HG03460 (cell line): ENCODE data around the gene SMAD2.

Source experiments
- ATAC-seq: cut with Tn5 transposase; IDR thresholded peaks from one replicate; pipeline ENCODE4 v1.9.1; 2021; ENCODE audit not compliant: unreplicated experiment

Gene SMAD2

DNA sequence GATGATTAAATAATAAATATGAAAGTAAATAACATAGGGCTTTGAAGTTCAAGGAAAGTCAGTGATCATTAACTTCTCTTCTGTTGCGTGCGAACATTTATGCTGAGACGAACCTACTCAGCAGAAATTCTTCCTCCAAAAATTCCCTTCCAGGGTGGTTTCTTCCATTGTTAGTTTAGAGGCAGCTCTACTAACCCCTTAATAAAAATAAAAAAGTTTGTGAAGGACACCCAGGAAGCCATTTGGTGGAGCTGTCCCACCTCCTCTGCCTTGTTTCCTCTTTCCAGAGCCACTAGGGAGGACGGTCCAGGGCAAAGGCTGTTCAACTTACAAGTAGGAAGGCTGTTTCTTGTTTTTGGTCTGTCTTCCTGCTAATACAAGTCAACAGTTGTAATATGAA is 2.1 kb upstream of the SMAD2 start:
- no peak for ATAC-seq

GRCh38 chr18:47932190-47932589 is 1.7 kb upstream of the SMAD2 start:
- no peak for ATAC-seq

DNA sequence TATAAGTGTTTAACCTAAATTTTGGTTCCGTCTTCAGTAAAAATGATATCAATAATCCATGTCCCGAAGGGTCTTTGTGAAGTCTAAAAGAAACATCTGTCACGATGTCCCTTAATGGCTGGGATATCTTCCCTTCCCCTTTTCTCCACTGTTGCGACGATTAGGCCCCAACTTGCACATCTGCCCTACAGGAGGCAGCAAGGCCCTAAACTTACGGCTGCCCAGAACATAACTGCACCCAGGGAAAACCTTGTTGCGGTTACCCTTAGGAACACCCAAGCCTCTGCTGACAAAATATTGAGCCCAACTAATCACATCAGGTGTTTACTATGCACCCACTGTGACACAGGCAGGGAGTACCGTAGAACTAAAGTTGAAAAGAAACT is 1.3 kb upstream of the SMAD2 start:
- ATAC-seq: no peak

- ATAC-seq: peak; percentile 80
Measured at GRCh38 chr18:47930931-47931717, 665 bp upstream of the SMAD2 start.

DNA sequence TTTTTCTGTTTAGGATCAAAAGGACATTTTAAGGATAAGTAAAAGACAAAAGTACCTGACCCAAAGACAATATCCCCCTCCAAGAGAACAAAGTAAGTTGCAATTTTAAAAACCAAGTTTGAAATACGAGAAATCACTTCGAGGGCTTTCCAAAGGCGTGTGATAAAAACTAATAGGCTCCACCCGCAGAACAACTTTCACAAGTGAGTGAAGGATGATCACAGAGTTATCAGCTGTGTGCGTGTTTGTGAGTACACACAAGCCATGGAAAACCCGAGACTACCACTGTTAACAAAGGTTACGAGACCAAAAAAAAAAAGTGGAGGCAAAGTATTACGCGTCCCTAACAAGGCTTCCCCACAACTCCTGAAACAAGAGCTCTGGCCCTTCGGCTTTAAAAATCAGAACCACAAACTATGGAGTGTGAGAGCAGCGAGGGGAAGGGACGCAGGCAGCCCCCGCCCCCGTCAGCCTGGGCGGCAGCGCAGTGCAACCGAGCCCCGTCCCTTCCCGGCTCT is 719 bp downstream of the SMAD2 start:
- ATAC-seq: no peak

DNA sequence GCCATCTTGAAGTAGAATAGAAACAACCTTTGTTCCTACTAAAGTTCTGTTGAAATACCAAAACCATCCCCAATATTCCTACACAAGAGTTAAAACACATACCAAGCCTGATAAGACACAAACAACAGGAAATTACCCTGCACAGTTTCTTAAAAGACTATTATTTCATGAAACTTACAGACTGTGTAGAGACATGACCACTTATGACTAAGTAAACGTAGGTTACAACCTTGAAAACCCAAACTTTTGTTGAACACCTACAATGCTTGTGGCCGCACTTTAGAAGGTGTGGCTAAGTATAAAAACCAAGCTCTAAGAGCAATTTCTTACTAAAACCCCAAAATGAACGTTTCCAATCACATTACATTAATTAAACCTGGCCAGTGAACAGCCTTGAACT is 2.0 kb downstream of the SMAD2 start:
- ATAC-seq: no peak

- no peak for ATAC-seq
Measured at GRCh38 chr18:47926101-47926850, 4.2 kb downstream of the SMAD2 start.

DNA sequence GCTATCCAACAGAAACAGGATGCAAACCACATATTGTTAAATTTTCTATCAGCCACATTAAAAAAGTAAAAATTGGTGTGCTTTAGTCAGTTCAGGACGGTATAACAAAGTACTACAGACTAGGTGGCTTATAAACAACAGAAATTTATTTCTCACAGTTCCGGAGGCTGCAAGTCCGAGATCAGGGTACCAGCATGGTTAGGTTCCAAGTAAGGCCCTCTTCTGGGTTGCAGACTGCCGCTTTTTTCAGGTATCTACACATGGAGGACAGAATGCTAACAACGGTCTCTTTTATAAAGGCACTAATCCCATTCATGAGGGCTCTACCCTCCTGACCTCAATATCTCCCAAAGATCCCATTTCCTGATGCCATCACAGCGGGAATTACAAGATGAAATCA is 10.5 kb downstream of the SMAD2 start:
- ATAC-seq: no peak

- ATAC-seq: no peak
Measured at GRCh38 chr18:47917923-47918610, 12.4 kb downstream of the SMAD2 start.

DNA sequence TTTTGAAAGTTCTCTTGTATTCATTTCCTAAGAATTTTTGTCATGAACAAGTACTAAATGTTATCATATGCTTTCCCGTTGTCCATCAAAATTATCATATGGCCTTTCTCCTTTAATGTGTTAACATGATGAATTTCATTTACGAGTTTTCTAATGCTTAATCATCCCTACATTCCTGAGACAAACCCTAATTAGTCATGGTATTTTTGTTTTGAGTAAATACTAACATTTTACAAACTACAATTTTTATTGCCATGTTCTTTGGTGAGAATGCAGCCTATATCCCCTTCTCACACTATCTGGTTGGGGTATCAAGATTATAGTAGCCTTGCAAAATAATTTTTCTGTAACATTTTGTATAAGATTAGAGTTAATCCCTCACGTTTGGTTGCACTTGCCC is 14.5 kb downstream of the SMAD2 start:
- no peak for ATAC-seq

- no peak for ATAC-seq
Measured at GRCh38 chr18:47915229-47915628, 15.2 kb downstream of the SMAD2 start.

- ATAC-seq: no peak
Measured at GRCh38 chr18:47912794-47913585, 17.5 kb downstream of the SMAD2 start.

DNA sequence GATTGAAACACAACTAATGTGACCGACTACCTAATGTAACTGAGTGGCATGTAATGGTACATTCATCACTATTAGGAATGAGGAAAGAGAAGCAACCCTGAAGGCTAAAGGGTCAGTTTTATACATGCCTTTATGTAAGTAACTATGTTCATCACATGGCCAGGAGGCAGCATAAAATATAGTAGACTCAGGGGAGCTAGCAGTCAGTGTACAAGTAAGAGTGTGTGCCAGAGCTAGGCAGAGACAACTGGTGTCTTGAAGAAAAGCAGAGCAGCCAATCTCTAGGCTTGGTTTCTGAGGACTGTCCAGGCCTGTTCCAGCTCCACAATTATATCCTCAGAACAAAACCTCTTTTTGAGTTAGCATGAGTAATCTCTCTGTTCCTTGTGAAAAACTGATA is 18.1 kb downstream of the SMAD2 start:
- no peak for ATAC-seq

DNA sequence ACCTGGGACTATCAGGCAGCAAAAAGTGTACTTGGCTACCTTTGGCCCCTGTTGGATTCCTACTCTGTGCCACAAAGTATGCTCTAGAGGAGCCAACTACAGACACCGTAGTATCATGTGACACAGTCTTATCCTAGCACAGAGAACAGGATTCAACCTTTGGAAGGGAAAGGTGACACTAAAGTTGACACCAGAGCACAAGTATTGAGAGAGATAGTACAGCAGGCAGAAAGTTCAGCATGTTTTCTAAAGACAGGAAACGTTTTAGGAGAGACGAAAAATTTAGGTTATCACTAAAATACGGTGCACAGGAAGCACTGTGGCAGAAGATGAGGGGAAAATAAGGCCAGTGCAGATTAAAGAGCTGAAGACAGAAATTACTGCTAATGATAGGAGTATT is 18.6 kb downstream of the SMAD2 start:
- no peak for ATAC-seq

DNA sequence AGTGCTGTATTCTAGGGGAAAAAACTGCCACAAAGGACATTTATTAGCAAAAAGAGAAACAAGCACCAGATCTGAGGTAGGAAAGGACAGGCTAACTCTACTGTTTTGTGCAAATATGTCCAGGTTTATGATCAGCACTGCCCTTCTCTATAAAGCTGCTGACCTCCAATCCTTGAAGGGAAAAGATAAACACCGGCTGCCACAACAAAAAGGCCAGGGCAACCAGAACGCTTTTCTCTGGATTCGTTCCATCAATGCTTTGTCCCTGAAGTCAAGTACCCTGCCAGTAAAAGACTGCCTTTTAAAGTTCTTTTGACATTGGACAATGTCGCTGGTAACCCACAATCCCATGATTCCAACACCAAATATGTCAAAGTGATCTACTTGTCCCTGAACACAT is 21.0 kb downstream of the SMAD2 start:
- no peak for ATAC-seq

GRCh38 chr18:47908592-47908991 is 21.9 kb downstream of the SMAD2 start:
- ATAC-seq: no peak

- no peak for ATAC-seq
Measured at GRCh38 chr18:47906408-47906807, 24.1 kb downstream of the SMAD2 start.

- ATAC-seq: no peak
Measured at GRCh38 chr18:47903809-47904208, 26.6 kb downstream of the SMAD2 start.

GRCh38 chr18:47901624-47902362 is 28.7 kb downstream of the SMAD2 start:
- ATAC-seq: peak; percentile 91

DNA sequence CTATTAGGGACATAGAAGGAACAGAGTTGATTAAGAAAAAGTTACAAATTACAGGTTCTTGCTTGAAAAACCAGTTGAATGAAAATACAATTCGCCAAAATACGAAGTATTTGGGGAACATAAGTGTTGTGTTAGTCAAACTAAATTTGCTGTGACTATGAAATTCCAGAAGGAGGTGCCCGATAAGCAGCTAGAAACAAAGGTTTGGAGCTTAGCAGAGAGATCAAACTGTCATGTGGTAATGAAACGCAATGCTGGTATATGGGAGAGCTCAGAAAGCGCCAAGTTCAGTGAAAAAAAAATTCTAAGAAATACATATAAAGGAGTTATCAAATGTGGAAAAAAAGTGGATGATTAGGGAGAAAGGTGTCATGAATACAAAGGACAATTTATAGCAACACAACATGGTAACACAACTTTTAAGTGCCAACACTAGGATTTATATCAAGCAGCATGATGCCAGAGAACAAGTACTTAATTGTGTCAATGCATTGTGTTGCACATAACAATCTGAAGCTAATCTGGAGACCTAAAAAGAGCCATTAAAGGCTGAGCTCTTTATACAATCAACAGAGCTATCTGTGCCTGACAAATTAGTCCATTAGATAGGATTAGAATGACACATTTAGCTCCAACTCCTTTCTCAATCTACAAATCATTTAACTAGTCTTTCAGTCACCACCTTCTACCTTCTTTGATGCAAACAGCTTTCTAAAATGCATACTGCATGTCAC is 31.2 kb downstream of the SMAD2 start:
- no peak for ATAC-seq
